NCI-H2029 treated with DMSO at 0.1 percent for 48 hours (cell line): Measurements from ENCODE around the gene HYAL1.

Experiments
- DNase-seq: peaks from one replicate; lab custom pipeline; 2025; lab: John Stamatoyannopoulos, UW

HYAL1 gene

GRCh38 chr3:50260027-50260941 is 43.1 kb downstream of the HYAL1 start:
- no peak for DNase-seq

- DNase-seq: no peak
Measured at GRCh38 chr3:50259432-50260026, 43.8 kb downstream of the HYAL1 start.

GRCh38 chr3:50258979-50259378 is 44.4 kb downstream of the HYAL1 start:
- DNase-seq: no peak

- no peak for DNase-seq
Measured at GRCh38 chr3:50258029-50258680, 45.2 kb downstream of the HYAL1 start.

- DNase-seq: no peak
Measured at GRCh38 chr3:50256978-50257890, 46.1 kb downstream of the HYAL1 start.

GRCh38 chr3:50255251-50255615 is 48.1 kb downstream of the HYAL1 start:
- DNase-seq: no peak

- no peak for DNase-seq
Measured at GRCh38 chr3:50254577-50255250, 48.7 kb downstream of the HYAL1 start.

GRCh38 chr3:50251220-50251619 is 52.2 kb downstream of the HYAL1 start:
- DNase-seq: no peak

GRCh38 chr3:50250514-50250913 is 52.9 kb downstream of the HYAL1 start:
- DNase-seq: no peak
